ENCODE results near the gene NEDD4.

GRCh38 chr15:55917881-55918296 lies 75.5 kb downstream of the NEDD4 start:
- TF ChIP-seq CTCF (optimal IDR thresholded peaks at IDR 0.05 in 1 of 3, IDR thresholded peaks at IDR 0.05 in 1 of 3, conservative IDR thresholded peaks at IDR 0.05 in 1 of 3; ENCODE audit: extremely low read depth in 1 of 3, insufficient read depth in 2 of 3, low read length in 3 of 3) (peak in 2 of 3 experiments; percentile 53 to 62), EZH2 (IDR thresholded peaks at IDR 0.05; ENCODE audit: low read length) (no peak)

Data from keratinocyte (primary cell).